Activated CD4-positive, alpha-beta T cell treated with anti-CD3 and anti-CD28 coated beads, Interleukin-2, Interleukin-6, amounts not matched to agents 100 ng/mL and 50 ng/mL, durations not matched to agents 16 hours and 8 hours (primary cell): Measurements from ENCODE around the gene NUP62.
"Not testable (repeated sequence)": the region's sequence is repeated elsewhere in the genome, so short reads cannot be mapped to it uniquely, and the experiment has no call there.

ENCODE experiments used
- DNase-seq: peaks from one replicate; pipeline ENCODE4 v3.0.0-alpha.2; 2020

The NUP62 gene

GRCh38 chr19:49950956-49951526 lies 21.7 kb upstream of the NUP62 start:
- no peak for DNase-seq

- no peak for DNase-seq
Observed at GRCh38 chr19:49950590-49950948, 21.3 kb upstream of the NUP62 start.

GRCh38 chr19:49949742-49950589 lies 20.7 kb upstream of the NUP62 start:
- DNase-seq: no peak

GRCh38 chr19:49946415-49946814 lies 17.1 kb upstream of the NUP62 start:
- no peak for DNase-seq

GRCh38 chr19:49944567-49944966 lies 15.3 kb upstream of the NUP62 start:
- peak; percentile 62 for DNase-seq

GRCh38 chr19:49940482-49940791 lies 11.1 kb upstream of the NUP62 start:
- no peak for DNase-seq

- DNase-seq: no peak
Observed at GRCh38 chr19:49939721-49940481, 10.6 kb upstream of the NUP62 start.

- no peak for DNase-seq
Observed at GRCh38 chr19:49938662-49939061, 9.4 kb upstream of the NUP62 start.

GRCh38 chr19:49937750-49938381 lies 8.6 kb upstream of the NUP62 start:
- DNase-seq: peak; percentile 87

- DNase-seq: no peak
Observed at GRCh38 chr19:49936549-49936948, 7.2 kb upstream of the NUP62 start.

GRCh38 chr19:49933643-49934042 lies 4.3 kb upstream of the NUP62 start:
- DNase-seq: no peak

GRCh38 chr19:49932731-49933131 lies 3.4 kb upstream of the NUP62 start:
- DNase-seq: peak; percentile 63

- DNase-seq: peak; percentile 20
Observed at GRCh38 chr19:49932041-49932451, 2.7 kb upstream of the NUP62 start.

- no peak for DNase-seq
Observed at GRCh38 chr19:49931293-49932040, 2.2 kb upstream of the NUP62 start.

GRCh38 chr19:49930483-49931011 lies 1.2 kb upstream of the NUP62 start:
- DNase-seq: no peak

- DNase-seq: peak; percentile 96
Observed at GRCh38 chr19:49929611-49930482, 543 bp upstream of the NUP62 start.

- no peak for DNase-seq
Observed at GRCh38 chr19:49927526-49928264, 1.6 kb downstream of the NUP62 start.

GRCh38 chr19:49926515-49926914 lies 2.8 kb downstream of the NUP62 start:
- DNase-seq: no peak

- no peak for DNase-seq
Observed at GRCh38 chr19:49925486-49925885, 3.8 kb downstream of the NUP62 start.

- not testable (repeated sequence) for DNase-seq
Observed at GRCh38 chr19:49924881-49925210, 4.5 kb downstream of the NUP62 start.
